Common myeloid progenitor, CD34-positive (primary cell): ENCODE data around the gene NFATC3.

Experiments
- CTCF ChIA-PET: fragments of 350-600 bp; sonication (Branson Sonifier 250); formaldehyde crosslinking; loops from one replicate; lab custom pipeline; 2021; ENCODE audit warnings: antibody characterized with exemption; lab: Charles Lee
- POLR2A ChIA-PET: fragments of 350-600 bp; sonication (Branson Sonifier 250); formaldehyde crosslinking; loops from one replicate; lab custom pipeline; 2021; ENCODE audit warnings: antibody characterized with exemption; lab: Charles Lee
- DNase-seq, 3 donors: peaks; one replicate each; pipeline versions ENCODE4 v3.0.0 to v3.0.0-alpha.2; 2013
- H3K27ac ChIP-seq, 2 experiments: 1 replicate in 1 of 2; 2 replicates in 1 of 2; pipeline ENCODE4 v1.7.0; 2013; ENCODE audit warnings: inconsistent platforms in 2 of 2, low read length in 2 of 2, mild to moderate bottlenecking in 2 of 2, low read depth in 1 of 2, moderate library complexity in 1 of 2; ENCODE audit not compliant: severe bottlenecking in 2 of 2, insufficient read depth in 1 of 2, poor library complexity in 1 of 2
- H3K27me3 ChIP-seq, 5 experiments: replicated peaks in 2 of 5; 1 replicate in 3 of 5; 2 replicates in 2 of 5; pipeline versions ENCODE4 v1.6.1 to v1.7.0; 2013; ENCODE audit warnings: low read length in 4 of 5, mild to moderate bottlenecking in 2 of 5, moderate library complexity in 2 of 5, inconsistent platforms in 1 of 5; ENCODE audit not compliant: insufficient read depth in 5 of 5, control insufficient read depth in 4 of 5
- H3K36me3 ChIP-seq, 4 experiments: 1 replicate in 2 of 4; 2 replicates in 2 of 4; pipeline versions ENCODE4 v1.6.1 to v1.7.0; 2013; ENCODE audit warnings: low read length in 3 of 4, control low read depth in 1 of 4, mild to moderate bottlenecking in 1 of 4; ENCODE audit not compliant: control insufficient read depth in 4 of 4, insufficient read depth in 4 of 4
- H3K4me1 ChIP-seq, 4 experiments: 1 replicate in 3 of 4; 2 replicates in 1 of 4; pipeline versions ENCODE4 v1.6.1 to v1.7.1; 2013; ENCODE audit warnings: low read length in 3 of 4, mild to moderate bottlenecking in 3 of 4, control low read depth in 1 of 4, inconsistent platforms in 1 of 4, moderate library complexity in 1 of 4; ENCODE audit not compliant: control insufficient read depth in 4 of 4, insufficient read depth in 4 of 4; ENCODE audit errors: control extremely low read depth in 1 of 4
- H3K4me3 ChIP-seq, 7 experiments: 1 replicate in 4 of 7; 2 replicates in 3 of 7; pipeline versions ENCODE4 v1.5.1 to v1.7.0; 2013; ENCODE audit warnings: mild to moderate bottlenecking in 7 of 7, low read length in 6 of 7, moderate library complexity in 6 of 7, inconsistent platforms in 2 of 7, low read depth in 2 of 7, control low read depth in 1 of 7; ENCODE audit not compliant: insufficient read depth in 4 of 7, control insufficient read depth in 1 of 7; ENCODE audit errors: extremely low read depth in 1 of 7
- H3K9me3 ChIP-seq, 5 experiments: 1 replicate in 4 of 5; 2 replicates in 1 of 5; pipeline versions ENCODE4 v1.6.1 to v1.7.1; 2013; ENCODE audit warnings: low read length in 4 of 5, mild to moderate bottlenecking in 2 of 5, inconsistent platforms in 1 of 5, low read depth in 1 of 5, moderate library complexity in 1 of 5; ENCODE audit not compliant: control insufficient read depth in 4 of 5, insufficient read depth in 2 of 5; ENCODE audit errors: control extremely low read depth in 1 of 5
- WGBS: methylation state at CpG from one replicate; pipeline ENCODE4 v1.1.5; 2013; ENCODE audit not compliant: insufficient coverage; 5-methylcytosine and 5-hydroxymethylcytosine counted together

Gene NFATC3

GRCh38 chr16:68049449-68049848 is 35.7 kb upstream of the NFATC3 start:
- POLR2A ChIA-PET: no interaction called here
- H3K4me1 ChIP-seq: no peaks in the 10 kb centered on the region
- no peak overlapping the region for H3K27ac ChIP-seq
- CTCF ChIA-PET: interaction anchor here (1.0 kb wide), 1 partner anchor 9 kb away, joined by 3 read pairs; no protein-coding TSS in a partner anchor
- no peaks in the 10 kb centered on the region for H3K9me3 ChIP-seq
- no peaks in the 10 kb centered on the region for H3K27me3 ChIP-seq
- DNase-seq: no peak
- no peak overlapping the region for H3K4me3 ChIP-seq
- 100% methylated on average over 2 of the region's 2 CpGs for WGBS
- peaks cover 22 to 48% (median 33%) of the 10 kb centered on the region in 4 experiments for H3K36me3 ChIP-seq

GRCh38 chr16:68055395-68055794 is 29.8 kb upstream of the NFATC3 start:
- CTCF ChIA-PET: interaction anchor here (0.7 to 1.6 kb wide), 6 partner anchors 10 to 534 kb away, joined by 3 to 9 read pairs (median 3); no protein-coding TSS in a partner anchor
- Histone ChIP-seq H3K9me3 (no peaks in the 10 kb centered on the region), H3K27me3 (no peaks in the 10 kb centered on the region), H3K4me3 (no peak overlapping the region), H3K36me3 (peaks cover 22 to 61% (median 41%) of the 10 kb centered on the region in 4 experiments), H3K4me1 (no peaks in the 10 kb centered on the region), H3K27ac (no peak overlapping the region)
- DNase-seq: no peak
- POLR2A ChIA-PET: interaction anchor here (1.0 kb wide), 1 partner anchor 29 kb away, joined by 3 read pairs; no protein-coding TSS in a partner anchor
- 100% methylated on average over 1 of the region's 3 CpGs for WGBS

- peaks cover 0 to 15% (median 1%) of the 10 kb centered on the region in 4 experiments for H3K4me1 ChIP-seq
- no peaks in the 10 kb centered on the region for H3K9me3 ChIP-seq
- no peak overlapping the region for H3K27ac ChIP-seq
- no peaks in the 10 kb centered on the region for H3K27me3 ChIP-seq
- no peak for DNase-seq
- ChIA-PET CTCF (no interaction called here), POLR2A (no interaction called here)
- H3K4me3 ChIP-seq: no peak overlapping the region
- peaks cover 8 to 67% (median 43%) of the 10 kb centered on the region in 4 experiments for H3K36me3 ChIP-seq
These were observed 25.4 kb upstream of the NFATC3 start for GRCh38 chr16:68059804-68060203.

- DNase-seq: no peak
- ChIA-PET CTCF (interaction anchor here (0.8 to 6.7 kb wide), 7 partner anchors 9 to 246 kb away, joined by 3 to 51 read pairs (median 3); no protein-coding TSS in a partner anchor), POLR2A (no interaction called here)
- Histone ChIP-seq H3K27me3 (no peaks in the 10 kb centered on the region), H3K9me3 (no peaks in the 10 kb centered on the region), H3K4me1 (peaks cover 0 to 19% (median 2%) of the 10 kb centered on the region in 4 experiments), H3K36me3 (peaks cover 6 to 59% (median 43%) of the 10 kb centered on the region in 4 experiments), H3K4me3 (no peak overlapping the region), H3K27ac (no peak overlapping the region)
- 95% methylated on average over 2 of the region's 3 CpGs for WGBS
These were observed 23.8 kb upstream of the NFATC3 start for GRCh38 chr16:68061396-68061795.

GRCh38 chr16:68062910-68063393 is 22.2 kb upstream of the NFATC3 start:
- H3K27me3 ChIP-seq: no peaks in the 10 kb centered on the region

GRCh38 chr16:68064791-68065365 is 20.3 kb upstream of the NFATC3 start:
- H3K27ac ChIP-seq: no peak overlapping the region
- peaks cover 0 to 27% (median 7%) of the 10 kb centered on the region in 4 experiments for H3K4me1 ChIP-seq
- H3K9me3 ChIP-seq: no peaks in the 10 kb centered on the region
- H3K4me3 ChIP-seq: no peak overlapping the region
- no peaks in the 10 kb centered on the region for H3K27me3 ChIP-seq
- ChIA-PET POLR2A (no interaction called here), CTCF (interaction anchor here (0.9 to 6.7 kb wide), 15 partner anchors 9 to 165 kb away, joined by 3 to 51 read pairs (median 6); partner anchors contain the start of gene NFATC3)
- DNase-seq: peak; percentile 55 to 77 (median 67)
- 29% methylated on average over 1 of the region's 2 CpGs for WGBS
- H3K36me3 ChIP-seq: peaks cover 8 to 50% (median 36%) of the 10 kb centered on the region in 4 experiments

More at GRCh38 chr16:68062910-68063393, 22.2 kb upstream of the NFATC3 start:
- H3K4me1 ChIP-seq: peaks cover 0 to 19% (median 2%) of the 10 kb centered on the region in 4 experiments
- POLR2A ChIA-PET: no interaction called here
- H3K27ac ChIP-seq: no peak overlapping the region
- no peak for DNase-seq
- CTCF ChIA-PET: interaction anchor here (0.9 to 6.7 kb wide), 4 partner anchors 11 to 22 kb away, joined by 3 to 51 read pairs (median 6); partner anchors contain the start of gene NFATC3
- no peaks in the 10 kb centered on the region for H3K9me3 ChIP-seq
- no CpG with 5 or more reads among the region's 4 CpGs for WGBS
- peaks cover 8 to 59% (median 43%) of the 10 kb centered on the region in 4 experiments for H3K36me3 ChIP-seq
- no peak overlapping the region for H3K4me3 ChIP-seq
